Measurements from ENCODE around the gene IL12RB1. TPM values are rescaled to one million over a fixed set of nuclear protein-coding genes. Genes with fewer than 3 reads are reported as not detected.
"Not testable (repeated sequence)": the region's sequence is repeated elsewhere in the genome, so short reads cannot be mapped to it uniquely, and the experiment has no call there.

The IL12RB1 gene
- total RNA-seq, 4 donors from 2014 or later = 1.0 to 4.8 (median 1.9) TPM

DNA sequence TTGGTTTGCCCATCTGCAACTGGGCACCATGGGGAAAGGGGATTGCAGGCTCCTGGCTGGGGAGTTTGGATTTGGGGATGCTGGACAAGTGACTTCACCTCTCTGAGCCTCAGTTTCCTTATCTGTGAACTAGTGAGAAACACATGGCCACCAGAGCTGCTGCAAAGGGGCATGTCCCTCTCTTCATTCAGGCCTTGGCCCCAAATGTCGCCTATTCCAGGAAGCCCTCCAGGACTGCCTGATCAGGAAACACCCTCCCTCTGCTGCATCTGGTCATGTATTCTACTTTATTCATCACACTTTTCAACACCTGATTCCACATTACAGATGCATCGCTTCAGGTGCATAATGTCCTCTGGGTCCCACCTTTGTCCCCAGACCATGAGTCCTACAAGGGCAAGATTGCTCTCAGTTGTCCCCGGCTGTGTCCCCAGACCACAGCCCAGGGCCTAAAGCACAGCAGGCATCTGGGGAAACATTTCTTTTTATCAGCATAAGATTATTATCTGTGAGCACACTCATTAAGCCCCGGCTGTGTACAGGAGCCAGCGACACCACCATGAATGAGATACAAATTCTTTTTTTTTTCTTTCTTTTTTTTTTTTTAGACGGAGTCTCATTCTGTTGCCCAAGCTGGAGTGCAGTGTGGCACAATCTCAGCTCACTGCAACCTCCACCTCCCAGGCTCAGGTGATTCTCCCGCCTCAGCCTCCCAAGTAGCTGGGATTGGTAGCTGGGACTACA is 41.3 kb downstream of the IL12RB1 start:
- H3K27me3 ChIP-seq = peaks cover 0 to 6% of the 10 kb centered on the region in 2 donors
- no peak for DNase-seq (ENCODE audit: low spot score in 2 of 2)
- H3K36me3 ChIP-seq = no peaks in the 10 kb centered on the region
- peak overlapping the region; percentile 21 to 72 (median 66) for H3K27ac ChIP-seq
- peaks cover 0 to 29% (median 8%) of the 10 kb centered on the region in 4 donors for H3K4me1 ChIP-seq
- H3K9me3 ChIP-seq = peaks cover 0 to 7% (median 0%) of the 10 kb centered on the region in 4 donors
- WGBS, 2 donors = 76 to 90% methylated on average over 7 of the region's 7 CpGs
- TF ChIP-seq POLR2A (IDR thresholded peaks at IDR 0.05) (no peak), EP300 (IDR thresholded peaks at IDR 0.05) (no peak)
- TF ChIP-seq, protein P1, sequence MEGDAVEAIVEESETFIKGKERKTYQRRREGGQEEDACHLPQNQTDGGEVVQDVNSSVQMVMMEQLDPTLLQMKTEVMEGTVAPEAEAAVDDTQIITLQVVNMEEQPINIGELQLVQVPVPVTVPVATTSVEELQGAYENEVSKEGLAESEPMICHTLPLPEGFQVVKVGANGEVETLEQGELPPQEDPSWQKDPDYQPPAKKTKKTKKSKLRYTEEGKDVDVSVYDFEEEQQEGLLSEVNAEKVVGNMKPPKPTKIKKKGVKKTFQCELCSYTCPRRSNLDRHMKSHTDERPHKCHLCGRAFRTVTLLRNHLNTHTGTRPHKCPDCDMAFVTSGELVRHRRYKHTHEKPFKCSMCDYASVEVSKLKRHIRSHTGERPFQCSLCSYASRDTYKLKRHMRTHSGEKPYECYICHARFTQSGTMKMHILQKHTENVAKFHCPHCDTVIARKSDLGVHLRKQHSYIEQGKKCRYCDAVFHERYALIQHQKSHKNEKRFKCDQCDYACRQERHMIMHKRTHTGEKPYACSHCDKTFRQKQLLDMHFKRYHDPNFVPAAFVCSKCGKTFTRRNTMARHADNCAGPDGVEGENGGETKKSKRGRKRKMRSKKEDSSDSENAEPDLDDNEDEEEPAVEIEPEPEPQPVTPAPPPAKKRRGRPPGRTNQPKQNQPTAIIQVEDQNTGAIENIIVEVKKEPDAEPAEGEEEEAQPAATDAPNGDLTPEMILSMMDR (IDR thresholded peaks at IDR 0.05) = no peak
- peak overlapping the region; percentile 6 to 43 (median 42) for H3K4me3 ChIP-seq

DNA sequence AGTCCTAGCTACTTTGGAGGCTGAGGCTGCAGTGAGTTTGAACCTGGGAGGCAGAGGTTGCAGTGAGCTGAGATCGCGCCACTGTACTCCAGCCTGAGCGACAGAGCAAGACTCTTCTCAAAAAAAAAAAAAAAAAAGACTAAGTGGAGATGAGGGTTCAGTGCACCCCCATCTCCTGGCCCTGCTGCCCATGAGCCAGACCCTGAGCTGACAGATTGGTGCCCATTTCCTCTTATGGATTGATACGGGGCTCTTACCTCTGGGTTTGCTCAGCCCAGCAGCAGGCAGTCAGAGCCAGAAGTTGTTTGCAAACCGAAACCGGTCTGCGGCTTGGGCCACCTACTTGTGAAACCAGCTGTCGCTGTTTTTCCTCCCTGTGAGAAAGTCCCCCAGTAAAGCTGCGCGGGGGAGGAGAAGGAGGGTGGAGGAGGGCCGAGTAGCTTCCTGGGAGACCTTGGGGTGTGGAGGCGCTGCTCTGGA is 41.9 kb downstream of the IL12RB1 start:
- Histone ChIP-seq H3K27me3 (peaks cover 0 to under 1% of the 10 kb centered on the region in 2 donors), H3K4me1 (peaks cover 0 to 27% (median 8%) of the 10 kb centered on the region in 4 donors), H3K4me3 (peak overlapping the region; percentile 6 to 43 (median 42)), H3K9me3 (peaks cover 0 to 8% (median 0%) of the 10 kb centered on the region in 4 donors), H3K36me3 (no peaks in the 10 kb centered on the region), H3K27ac (peak overlapping the region; percentile 21 to 72 (median 66))
- no peak for TF ChIP-seq POLR2A (IDR thresholded peaks at IDR 0.05)
- peak in 1 of 2 donors; percentile 74 for TF ChIP-seq EP300 (IDR thresholded peaks at IDR 0.05)
- TF ChIP-seq, protein P1 (IDR thresholded peaks at IDR 0.05) = no peak
- DNase-seq (ENCODE audit: low spot score in 2 of 2) = peak; percentile 40 to 58
- WGBS, 2 donors = 12 to 17% methylated on average over 12 of the region's 12 CpGs

DNA sequence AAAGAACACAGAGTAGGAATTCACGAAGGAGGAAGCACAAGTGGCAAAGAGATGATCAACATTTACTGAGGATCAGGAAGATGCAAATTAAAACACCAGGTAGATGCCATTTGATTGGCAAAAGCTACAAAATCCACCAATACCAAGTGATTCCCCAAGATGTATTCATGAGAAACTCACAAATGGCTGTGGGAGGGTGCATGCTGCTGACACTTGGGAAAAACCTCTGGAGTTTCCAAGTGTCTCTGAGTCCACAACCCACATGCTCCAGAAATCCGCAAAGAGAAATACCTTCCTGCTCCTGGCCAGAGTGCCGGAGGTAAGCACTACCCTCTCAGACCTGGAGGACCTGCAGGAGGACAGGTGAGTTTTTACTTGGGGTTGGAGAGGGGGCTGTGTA is 43.1 kb downstream of the IL12RB1 start:
- no peaks in the 10 kb centered on the region for H3K27me3 ChIP-seq
- H3K4me1 ChIP-seq = peaks cover 0 to 18% (median 8%) of the 10 kb centered on the region in 4 donors
- no peak overlapping the region for H3K4me3 ChIP-seq
- no peak for DNase-seq (ENCODE audit: low spot score in 2 of 2)
- TF ChIP-seq, protein P1 (IDR thresholded peaks at IDR 0.05) = no peak
- TF ChIP-seq POLR2A (IDR thresholded peaks at IDR 0.05) (no peak), EP300 (IDR thresholded peaks at IDR 0.05) (no peak)
- no peak overlapping the region for H3K27ac ChIP-seq
- H3K9me3 ChIP-seq = peaks cover 0 to 8% (median 0%) of the 10 kb centered on the region in 4 donors
- H3K36me3 ChIP-seq = no peaks in the 10 kb centered on the region
- 89 to 90% methylated on average over 3 of the region's 3 CpGs for WGBS, 2 donors

DNA sequence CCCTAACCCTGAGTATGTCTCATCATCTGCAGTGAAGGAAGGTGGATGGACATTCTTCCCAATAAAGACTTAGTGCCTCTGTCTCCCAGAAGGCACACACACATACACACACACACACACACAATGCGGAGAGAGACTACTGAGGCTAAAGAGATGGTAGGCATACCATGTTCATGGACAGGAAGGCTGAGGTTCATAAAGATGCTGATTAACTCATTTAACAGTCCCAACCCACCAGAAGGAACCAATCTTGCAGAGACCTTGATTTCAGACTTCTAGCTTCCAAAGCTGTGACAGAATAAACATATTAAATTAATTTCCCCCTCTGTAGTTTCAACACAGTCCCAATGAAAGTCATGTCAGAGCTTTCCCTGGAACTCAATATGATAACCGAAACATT is 45.7 kb downstream of the IL12RB1 start:
- Histone ChIP-seq H3K27ac (no peak overlapping the region), H3K36me3 (no peaks in the 10 kb centered on the region), H3K27me3 (no peaks in the 10 kb centered on the region), H3K9me3 (peaks cover 0 to 8% (median 0%) of the 10 kb centered on the region in 4 donors), H3K4me1 (peaks cover 0 to 18% (median 8%) of the 10 kb centered on the region in 4 donors), H3K4me3 (no peak overlapping the region)
- 65 to 100% methylated on average over 2 of the region's 2 CpGs for WGBS, 2 donors
- no peak for DNase-seq (ENCODE audit: low spot score in 2 of 2)
- TF ChIP-seq POLR2A (IDR thresholded peaks at IDR 0.05) (no peak), EP300 (IDR thresholded peaks at IDR 0.05) (no peak)
- TF ChIP-seq, protein P1 (IDR thresholded peaks at IDR 0.05) = no peak

DNA sequence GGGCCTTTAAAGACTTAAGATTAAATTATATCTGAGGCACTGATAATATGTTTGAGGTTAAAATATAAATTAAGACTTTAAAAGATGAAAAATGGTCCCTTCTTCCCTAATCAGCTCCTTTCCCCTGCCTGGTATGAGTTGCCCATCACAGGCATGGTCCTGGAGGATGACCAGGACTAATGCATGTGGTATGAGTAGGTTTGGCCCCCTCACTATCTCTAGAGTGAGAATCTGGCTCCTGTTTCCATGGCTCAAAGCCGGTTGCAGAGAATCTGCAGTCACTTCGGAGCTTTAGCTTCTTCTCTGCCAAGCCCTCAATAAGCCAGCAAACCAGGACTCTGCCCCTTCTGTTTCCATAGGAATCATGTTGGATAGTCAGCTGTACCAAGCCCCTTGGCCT is 54.6 kb downstream of the IL12RB1 start:
- 88 to 89% methylated on average over 2 of the region's 2 CpGs for WGBS, 2 donors

More for the DNA sequence above, 54.6 kb downstream of the IL12RB1 start:
- H3K27me3 ChIP-seq; DNase-seq (ENCODE audit: low spot score in 2 of 2); H3K36me3 ChIP-seq; H3K9me3 ChIP-seq; H3K4me3 ChIP-seq; H3K4me1 ChIP-seq; H3K27ac ChIP-seq: not testable (repeated sequence)
